Measurements from ENCODE around the gene A2ML1. TPM values are rescaled to one million over a fixed set of nuclear protein-coding genes. Genes with fewer than 3 reads are reported as not detected.

A2ML1 gene
- total RNA-seq, 1 experiment from 2014 or later = not detected

DNA sequence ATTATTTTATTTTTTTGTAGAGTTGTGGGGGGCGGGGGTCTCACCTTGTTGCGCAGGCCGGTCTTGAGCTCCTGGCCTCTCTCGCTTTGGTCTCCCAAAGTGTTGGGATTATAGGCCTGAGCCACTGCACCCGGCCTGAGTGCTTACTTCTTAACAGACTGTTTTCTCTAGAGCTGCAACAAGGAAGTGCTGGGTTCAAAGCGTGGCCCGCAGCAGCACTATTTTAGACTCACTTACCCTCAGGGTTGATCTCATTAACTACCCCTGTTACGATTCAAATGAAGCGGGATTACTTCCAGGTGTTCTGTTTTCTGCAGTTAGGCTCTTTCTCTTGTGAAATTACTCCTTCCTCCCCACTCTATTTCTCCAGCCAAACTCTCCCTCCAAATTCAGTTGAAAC is 8.7 kb downstream of the A2ML1 start:
- no peak overlapping the region for H3K9ac ChIP-seq (ENCODE audit: low read length)
- no peaks in the 10 kb centered on the region for H4K20me1 ChIP-seq (ENCODE audit: insufficient read depth, low read depth, low read length)
- H3K9me3 ChIP-seq (ENCODE audit: low read length) = no peaks in the 10 kb centered on the region
- DNase-seq = no peak
- no peaks in the 10 kb centered on the region for H3K4me1 ChIP-seq (ENCODE audit: low read length)
- no peaks in the 10 kb centered on the region for H3K79me2 ChIP-seq (ENCODE audit: low read length)
- no peak overlapping the region for H3K4me3 ChIP-seq (ENCODE audit: low read length)
- no peak overlapping the region for H3K27ac ChIP-seq (ENCODE audit: low read length)
- H2AFZ ChIP-seq (ENCODE audit: low read length) = no peak overlapping the region
- H3K9me2 ChIP-seq (replicated peaks; ENCODE audit: insufficient read depth, low read length) = no peaks in the 10 kb centered on the region
- no peaks in the 10 kb centered on the region for H3K27me3 ChIP-seq (ENCODE audit: low read length)
- H3K4me2 ChIP-seq (ENCODE audit: low read depth, low read length, poor library complexity, severe bottlenecking) = no peak overlapping the region
- no peaks in the 10 kb centered on the region for H3K36me3 ChIP-seq (ENCODE audit: insufficient read depth, low read length)

DNA sequence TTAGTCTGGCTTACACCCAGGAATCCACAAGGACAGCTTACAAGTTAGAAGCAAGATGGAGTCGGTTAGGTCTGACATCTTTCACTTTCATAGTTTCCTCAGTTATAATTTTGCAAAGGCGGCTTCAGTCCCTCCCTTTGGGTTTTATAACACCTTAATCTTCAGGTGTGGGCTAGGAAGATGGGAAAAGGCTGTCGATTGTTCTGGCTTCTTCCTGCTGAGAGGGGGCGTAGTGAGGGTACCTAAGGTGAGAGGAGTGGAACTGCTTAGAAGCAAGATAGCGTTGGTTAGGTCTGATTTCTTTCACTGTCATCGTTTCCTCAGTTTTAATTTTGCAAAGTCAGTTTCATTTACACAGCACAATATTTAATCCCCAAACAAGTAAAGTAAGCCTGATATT is 10.1 kb downstream of the A2ML1 start:
- Histone ChIP-seq H3K36me3 (ENCODE audit: insufficient read depth, low read length) (no peaks in the 10 kb centered on the region), H3K4me1 (ENCODE audit: low read length) (no peaks in the 10 kb centered on the region), H2AFZ (ENCODE audit: low read length) (no peak overlapping the region)

DNA sequence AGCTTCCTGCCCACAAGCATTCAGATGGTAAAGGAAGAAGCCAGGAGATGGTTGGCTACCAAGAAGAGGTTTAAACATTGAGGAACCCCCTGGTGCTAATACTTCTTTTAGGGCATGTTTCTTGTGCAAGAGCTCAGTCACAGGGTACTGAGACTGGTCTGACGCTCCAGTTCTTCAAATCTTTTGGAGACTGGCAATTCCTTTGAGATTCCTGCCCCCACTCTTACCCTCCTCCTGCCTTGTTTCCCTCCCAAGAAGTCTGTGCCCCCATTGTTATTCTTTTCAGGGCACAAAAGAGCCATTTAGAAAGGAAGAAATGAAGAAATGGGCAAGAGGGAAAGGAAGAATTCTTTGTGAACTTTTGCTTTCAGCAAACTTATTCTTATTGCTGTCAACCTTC is 11.8 kb downstream of the A2ML1 start:
- H3K4me1 ChIP-seq (ENCODE audit: low read length) = no peaks in the 10 kb centered on the region
- no peaks in the 10 kb centered on the region for H3K36me3 ChIP-seq (ENCODE audit: insufficient read depth, low read length)
- H3K4me3 ChIP-seq (ENCODE audit: low read length) = no peak overlapping the region
- DNase-seq = no peak
- H3K4me2 ChIP-seq (ENCODE audit: low read depth, low read length, poor library complexity, severe bottlenecking) = no peak overlapping the region
- H3K79me2 ChIP-seq (ENCODE audit: low read length) = no peaks in the 10 kb centered on the region
- no peaks in the 10 kb centered on the region for H3K9me3 ChIP-seq (ENCODE audit: low read length)
- H2AFZ ChIP-seq (ENCODE audit: low read length) = no peak overlapping the region
- no peak overlapping the region for H3K9ac ChIP-seq (ENCODE audit: low read length)
- H3K9me2 ChIP-seq (replicated peaks; ENCODE audit: insufficient read depth, low read length) = no peaks in the 10 kb centered on the region
- H3K27me3 ChIP-seq (ENCODE audit: low read length) = no peaks in the 10 kb centered on the region
- no peak overlapping the region for H3K27ac ChIP-seq (ENCODE audit: low read length)
- no peaks in the 10 kb centered on the region for H4K20me1 ChIP-seq (ENCODE audit: insufficient read depth, low read depth, low read length)

More for the DNA sequence above, 10.1 kb downstream of the A2ML1 start:
- no peak for DNase-seq
- no peak overlapping the region for H3K4me2 ChIP-seq (ENCODE audit: low read depth, low read length, poor library complexity, severe bottlenecking)
- H3K27ac ChIP-seq (ENCODE audit: low read length) = no peak overlapping the region
- H3K4me3 ChIP-seq (ENCODE audit: low read length) = no peak overlapping the region
- no peaks in the 10 kb centered on the region for H4K20me1 ChIP-seq (ENCODE audit: insufficient read depth, low read depth, low read length)
- no peak overlapping the region for H3K9ac ChIP-seq (ENCODE audit: low read length)
- no peaks in the 10 kb centered on the region for H3K27me3 ChIP-seq (ENCODE audit: low read length)
- no peaks in the 10 kb centered on the region for H3K9me2 ChIP-seq (replicated peaks; ENCODE audit: insufficient read depth, low read length)
- H3K9me3 ChIP-seq (ENCODE audit: low read length) = no peaks in the 10 kb centered on the region
- H3K79me2 ChIP-seq (ENCODE audit: low read length) = no peaks in the 10 kb centered on the region

DNA sequence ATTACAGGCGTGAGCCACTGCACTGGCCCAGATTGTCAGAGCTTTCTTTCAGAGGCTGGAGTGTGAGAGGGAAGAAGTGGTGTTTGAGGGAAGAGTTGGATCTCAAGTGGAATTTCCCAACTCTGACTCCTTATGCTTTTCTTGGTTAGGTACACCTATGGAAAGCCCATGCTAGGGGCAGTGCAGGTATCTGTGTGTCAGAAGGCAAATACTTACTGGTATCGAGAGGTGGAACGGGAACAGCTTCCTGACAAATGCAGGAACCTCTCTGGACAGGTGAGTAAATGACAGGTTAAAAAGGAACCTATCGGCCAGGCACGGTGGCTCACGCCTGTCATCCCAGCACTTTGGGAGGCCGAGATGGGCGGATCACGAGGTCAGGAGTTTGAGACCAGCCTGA is 14.9 kb downstream of the A2ML1 start:
- Histone ChIP-seq H3K4me2 (ENCODE audit: low read depth, low read length, poor library complexity, severe bottlenecking) (no peak overlapping the region), H4K20me1 (ENCODE audit: insufficient read depth, low read depth, low read length) (no peaks in the 10 kb centered on the region), H3K4me1 (ENCODE audit: low read length) (no peaks in the 10 kb centered on the region), H3K36me3 (ENCODE audit: insufficient read depth, low read length) (no peaks in the 10 kb centered on the region), H3K4me3 (ENCODE audit: low read length) (no peak overlapping the region), H3K9me3 (ENCODE audit: low read length) (no peaks in the 10 kb centered on the region), H3K27me3 (ENCODE audit: low read length) (no peaks in the 10 kb centered on the region), H3K9me2 (replicated peaks; ENCODE audit: insufficient read depth, low read length) (no peaks in the 10 kb centered on the region), H2AFZ (ENCODE audit: low read length) (no peak overlapping the region), H3K27ac (ENCODE audit: low read length) (no peak overlapping the region), H3K79me2 (ENCODE audit: low read length) (no peaks in the 10 kb centered on the region), H3K9ac (ENCODE audit: low read length) (no peak overlapping the region)
- DNase-seq = no peak

DNA sequence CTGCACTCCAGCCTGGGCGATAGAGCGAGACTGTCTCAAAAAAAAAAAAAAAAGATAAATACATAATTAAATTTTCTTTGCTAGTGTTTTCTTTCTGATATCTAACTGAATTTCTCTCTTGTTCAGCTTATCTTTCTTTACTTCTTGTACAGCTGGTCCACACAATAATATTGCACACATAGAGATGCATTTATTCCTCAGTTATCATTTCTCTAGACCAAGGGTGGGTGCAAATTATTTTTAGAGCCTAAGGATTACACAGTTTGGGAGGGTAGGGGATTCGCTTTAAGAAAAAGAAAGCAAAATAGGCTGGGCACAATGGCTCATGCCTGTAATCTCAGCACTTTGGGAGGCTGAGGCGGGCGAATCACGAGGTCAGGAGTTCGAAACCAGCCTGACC is 17.9 kb downstream of the A2ML1 start:
- H3K4me2 ChIP-seq (ENCODE audit: low read depth, low read length, poor library complexity, severe bottlenecking) = no peak overlapping the region
- DNase-seq = no peak
- no peaks in the 10 kb centered on the region for H3K9me2 ChIP-seq (replicated peaks; ENCODE audit: insufficient read depth, low read length)
- no peaks in the 10 kb centered on the region for H3K36me3 ChIP-seq (ENCODE audit: insufficient read depth, low read length)
- H3K9ac ChIP-seq (ENCODE audit: low read length) = no peak overlapping the region
- H2AFZ ChIP-seq (ENCODE audit: low read length) = no peak overlapping the region
- H3K4me3 ChIP-seq (ENCODE audit: low read length) = no peak overlapping the region
- no peaks in the 10 kb centered on the region for H3K79me2 ChIP-seq (ENCODE audit: low read length)
- H3K27ac ChIP-seq (ENCODE audit: low read length) = no peak overlapping the region
- H4K20me1 ChIP-seq (ENCODE audit: insufficient read depth, low read depth, low read length) = no peaks in the 10 kb centered on the region
- no peaks in the 10 kb centered on the region for H3K4me1 ChIP-seq (ENCODE audit: low read length)
- H3K27me3 ChIP-seq (ENCODE audit: low read length) = no peaks in the 10 kb centered on the region
- H3K9me3 ChIP-seq (ENCODE audit: low read length) = no peaks in the 10 kb centered on the region

DNA sequence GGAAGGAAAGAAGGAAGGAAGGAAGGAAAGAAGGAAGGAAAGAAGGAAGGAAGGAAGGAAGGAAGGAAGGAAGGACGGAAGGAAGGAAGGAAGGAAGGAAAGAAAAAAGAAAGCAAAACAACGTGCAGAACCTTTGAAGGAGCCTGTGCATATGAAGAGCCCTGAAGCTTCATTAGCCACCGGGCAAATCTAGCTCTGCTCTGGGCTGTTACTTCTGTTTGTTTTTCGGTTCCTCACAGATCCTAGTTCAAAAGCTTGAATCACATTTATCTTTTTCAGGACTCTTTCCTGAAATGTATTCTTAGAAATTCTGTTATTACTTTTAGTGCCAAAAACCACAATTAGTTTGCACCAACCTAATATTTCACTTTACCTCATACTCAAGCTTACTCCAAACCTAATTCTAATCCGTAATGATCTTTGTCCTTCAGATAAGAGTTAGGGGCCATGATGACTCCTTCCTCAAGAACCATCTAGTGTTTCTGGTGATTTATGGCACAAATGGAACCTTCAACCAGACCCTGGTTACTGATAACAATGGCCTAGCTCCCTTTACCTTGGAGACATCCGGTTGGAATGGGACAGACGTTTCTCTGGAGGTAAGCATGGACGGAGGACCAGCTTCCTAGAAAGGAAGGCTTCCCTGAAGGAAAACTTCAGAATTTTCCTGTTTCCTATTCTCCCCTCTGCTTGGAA is 18.7 kb downstream of the A2ML1 start:
- H3K4me2 ChIP-seq (ENCODE audit: low read depth, low read length, poor library complexity, severe bottlenecking) = no peak overlapping the region
- H3K9me3 ChIP-seq (ENCODE audit: low read length) = no peaks in the 10 kb centered on the region
- no peaks in the 10 kb centered on the region for H4K20me1 ChIP-seq (ENCODE audit: insufficient read depth, low read depth, low read length)
- no peak overlapping the region for H3K27ac ChIP-seq (ENCODE audit: low read length)
- no peak overlapping the region for H3K9ac ChIP-seq (ENCODE audit: low read length)
- H3K27me3 ChIP-seq (ENCODE audit: low read length) = no peaks in the 10 kb centered on the region
- H3K4me3 ChIP-seq (ENCODE audit: low read length) = no peak overlapping the region
- H3K36me3 ChIP-seq (ENCODE audit: insufficient read depth, low read length) = no peaks in the 10 kb centered on the region
- H2AFZ ChIP-seq (ENCODE audit: low read length) = no peak overlapping the region
- no peaks in the 10 kb centered on the region for H3K9me2 ChIP-seq (replicated peaks; ENCODE audit: insufficient read depth, low read length)
- no peaks in the 10 kb centered on the region for H3K79me2 ChIP-seq (ENCODE audit: low read length)
- no peaks in the 10 kb centered on the region for H3K4me1 ChIP-seq (ENCODE audit: low read length)
- DNase-seq = no peak

DNA sequence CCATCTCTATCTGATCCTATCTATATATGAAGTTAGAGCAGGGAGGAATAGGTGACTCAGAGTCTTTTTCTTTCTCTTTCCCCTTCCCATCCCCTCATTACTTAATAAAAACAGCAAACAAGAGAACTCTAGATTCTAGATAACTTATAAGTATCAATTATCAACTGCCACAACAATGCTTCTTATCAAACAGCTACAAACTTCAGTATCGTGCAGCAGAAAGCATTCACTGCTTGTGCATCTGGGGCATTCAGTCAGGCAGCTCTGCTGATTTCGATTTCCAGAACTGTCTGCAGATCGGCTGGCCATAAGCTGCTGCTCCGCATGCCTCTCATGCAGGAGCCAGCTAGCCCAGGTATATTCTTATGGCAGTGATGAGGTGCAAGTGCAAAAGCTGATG is 19.4 kb downstream of the A2ML1 start:
- no peaks in the 10 kb centered on the region for H3K27me3 ChIP-seq (ENCODE audit: low read length)
- no peak overlapping the region for H3K4me3 ChIP-seq (ENCODE audit: low read length)
- no peak overlapping the region for H2AFZ ChIP-seq (ENCODE audit: low read length)
- H3K4me1 ChIP-seq (ENCODE audit: low read length) = no peaks in the 10 kb centered on the region
- H3K9me3 ChIP-seq (ENCODE audit: low read length) = no peaks in the 10 kb centered on the region
- DNase-seq = no peak
- H3K79me2 ChIP-seq (ENCODE audit: low read length) = no peaks in the 10 kb centered on the region
- no peaks in the 10 kb centered on the region for H3K9me2 ChIP-seq (replicated peaks; ENCODE audit: insufficient read depth, low read length)
- no peak overlapping the region for H3K4me2 ChIP-seq (ENCODE audit: low read depth, low read length, poor library complexity, severe bottlenecking)
- no peaks in the 10 kb centered on the region for H4K20me1 ChIP-seq (ENCODE audit: insufficient read depth, low read depth, low read length)
- H3K9ac ChIP-seq (ENCODE audit: low read length) = no peak overlapping the region
- no peak overlapping the region for H3K27ac ChIP-seq (ENCODE audit: low read length)
- no peaks in the 10 kb centered on the region for H3K36me3 ChIP-seq (ENCODE audit: insufficient read depth, low read length)

DNA sequence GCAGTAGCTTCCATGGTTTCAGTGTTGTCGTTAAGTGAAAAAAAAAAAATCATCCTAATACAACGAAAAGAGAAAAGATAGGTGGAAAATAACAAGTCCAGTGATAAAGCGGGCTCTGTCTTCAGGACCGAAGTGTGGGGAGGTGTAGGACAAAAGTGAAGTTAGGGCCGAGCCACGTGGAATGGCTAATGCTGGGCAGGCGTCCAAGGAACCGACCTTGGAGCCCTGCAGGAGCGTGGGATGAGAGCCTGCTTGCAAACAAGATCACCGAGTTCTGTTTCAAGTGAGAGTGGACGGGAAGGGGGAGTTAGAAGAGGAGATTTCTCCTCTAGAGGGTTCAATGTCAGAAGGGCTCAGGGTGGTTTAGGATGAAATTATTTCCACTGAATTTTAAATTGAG is 22.2 kb downstream of the A2ML1 start:
- H3K9ac ChIP-seq (ENCODE audit: low read length) = no peak overlapping the region
- H3K27ac ChIP-seq (ENCODE audit: low read length) = no peak overlapping the region
- H3K4me1 ChIP-seq (ENCODE audit: low read length) = no peaks in the 10 kb centered on the region
- H4K20me1 ChIP-seq (ENCODE audit: insufficient read depth, low read depth, low read length) = no peaks in the 10 kb centered on the region
- no peaks in the 10 kb centered on the region for H3K27me3 ChIP-seq (ENCODE audit: low read length)
- no peak overlapping the region for H2AFZ ChIP-seq (ENCODE audit: low read length)
- DNase-seq = no peak
- no peak overlapping the region for H3K4me2 ChIP-seq (ENCODE audit: low read depth, low read length, poor library complexity, severe bottlenecking)
- H3K9me3 ChIP-seq (ENCODE audit: low read length) = no peaks in the 10 kb centered on the region
- no peaks in the 10 kb centered on the region for H3K9me2 ChIP-seq (replicated peaks; ENCODE audit: insufficient read depth, low read length)
- H3K4me3 ChIP-seq (ENCODE audit: low read length) = no peak overlapping the region
- H3K79me2 ChIP-seq (ENCODE audit: low read length) = no peaks in the 10 kb centered on the region
- no peaks in the 10 kb centered on the region for H3K36me3 ChIP-seq (ENCODE audit: insufficient read depth, low read length)

DNA sequence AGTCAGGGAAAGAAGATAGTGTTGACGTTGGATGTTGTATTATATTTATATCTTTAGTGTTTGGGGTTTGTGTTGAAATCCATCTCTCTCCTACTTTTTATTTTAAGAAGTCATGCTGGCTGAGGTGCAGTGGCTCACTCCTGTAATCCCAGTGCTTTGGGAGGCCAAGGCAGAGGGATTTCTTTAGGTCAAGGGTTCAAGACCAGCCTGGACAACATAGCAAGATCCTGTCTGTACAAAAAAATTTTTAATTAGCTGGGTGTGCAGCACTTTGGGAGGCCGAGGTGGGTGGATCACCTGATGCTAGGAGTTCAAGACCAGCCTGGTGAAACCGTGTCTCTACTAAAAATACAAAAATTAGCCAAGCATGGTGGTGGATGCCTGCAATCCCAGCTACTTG is 23.9 kb downstream of the A2ML1 start:
- Histone ChIP-seq H2AFZ (ENCODE audit: low read length) (no peak overlapping the region), H3K36me3 (ENCODE audit: insufficient read depth, low read length) (no peaks in the 10 kb centered on the region), H3K9me2 (replicated peaks; ENCODE audit: insufficient read depth, low read length) (no peaks in the 10 kb centered on the region)

More for the DNA sequence above, 23.9 kb downstream of the A2ML1 start:
- no peaks in the 10 kb centered on the region for H3K9me3 ChIP-seq (ENCODE audit: low read length)
- no peak for DNase-seq
- H3K4me1 ChIP-seq (ENCODE audit: low read length) = no peaks in the 10 kb centered on the region
- H3K4me3 ChIP-seq (ENCODE audit: low read length) = no peak overlapping the region
- H3K27me3 ChIP-seq (ENCODE audit: low read length) = no peaks in the 10 kb centered on the region
- no peak overlapping the region for H3K4me2 ChIP-seq (ENCODE audit: low read depth, low read length, poor library complexity, severe bottlenecking)
- no peak overlapping the region for H3K27ac ChIP-seq (ENCODE audit: low read length)
- no peaks in the 10 kb centered on the region for H3K79me2 ChIP-seq (ENCODE audit: low read length)
- H4K20me1 ChIP-seq (ENCODE audit: insufficient read depth, low read depth, low read length) = no peaks in the 10 kb centered on the region
- no peak overlapping the region for H3K9ac ChIP-seq (ENCODE audit: low read length)
